ENCODE measurements around the gene ATP5ME.
"Not testable (repeated sequence)": the region's sequence is repeated elsewhere in the genome, so short reads cannot be mapped to it uniquely, and the experiment has no call there.

Gene ATP5ME

DNA sequence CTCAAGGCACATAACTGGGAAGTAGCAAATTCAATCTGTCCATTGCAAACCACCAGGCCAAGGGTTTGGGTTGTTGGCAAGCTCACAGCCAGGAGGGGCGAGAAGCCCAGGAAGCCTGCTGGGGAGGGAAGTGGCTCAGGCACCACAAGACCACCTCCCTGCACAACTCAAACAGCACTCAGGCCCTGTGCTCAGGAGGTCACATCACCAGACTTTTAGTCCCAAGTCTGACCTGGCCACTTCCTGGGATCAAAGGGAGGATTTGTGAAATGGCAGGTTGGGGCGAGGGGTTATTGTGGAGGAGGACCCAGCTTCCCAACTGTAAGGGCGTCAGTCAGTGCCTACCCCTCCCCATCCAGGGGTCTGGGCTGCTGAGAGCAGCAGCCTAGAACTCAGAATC lies 2.3 kb downstream of the ATP5ME start:
- DNase-seq (ENCODE audit: extremely low read depth in 1 of 2, low read depth in 1 of 2), result no peak

DNA sequence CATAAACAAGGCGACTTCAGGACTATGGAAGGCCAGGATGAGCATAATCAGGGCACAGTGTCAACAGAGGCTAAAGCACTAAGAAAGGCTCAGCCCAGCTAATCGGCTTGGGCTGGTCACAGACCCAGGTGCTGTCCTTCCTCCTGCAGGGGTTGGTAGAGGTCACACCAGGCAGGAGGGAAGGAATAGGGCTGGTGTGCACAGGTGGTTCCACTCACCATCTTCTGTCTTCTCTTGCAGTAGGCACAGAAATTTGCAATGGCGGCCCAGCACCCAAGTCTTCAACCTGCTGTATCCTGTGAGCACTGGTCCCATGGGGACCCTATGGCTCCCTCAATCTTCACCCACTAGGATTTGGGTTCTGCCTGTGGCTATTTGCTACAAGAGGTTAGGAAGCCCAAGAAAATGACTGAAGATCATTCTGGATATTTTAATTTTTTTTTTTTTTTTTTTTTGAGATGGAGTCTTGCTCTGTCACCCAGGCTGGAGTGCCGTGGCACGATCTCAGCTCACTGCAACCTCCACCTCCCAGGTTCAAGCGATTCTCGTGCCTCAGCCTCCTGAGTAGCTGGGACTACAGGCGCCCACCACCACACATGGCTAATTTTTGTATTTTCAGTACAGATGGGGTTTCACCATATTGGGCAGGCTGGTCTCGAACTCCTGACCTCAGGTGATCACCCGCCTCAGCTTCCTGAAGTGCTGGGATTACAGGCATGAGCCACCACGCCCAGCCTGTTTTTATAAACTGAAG lies 4.1 kb downstream of the ATP5ME start:
- not testable (repeated sequence) for DNase-seq (ENCODE audit: extremely low read depth in 1 of 2, low read depth in 1 of 2)

DNA sequence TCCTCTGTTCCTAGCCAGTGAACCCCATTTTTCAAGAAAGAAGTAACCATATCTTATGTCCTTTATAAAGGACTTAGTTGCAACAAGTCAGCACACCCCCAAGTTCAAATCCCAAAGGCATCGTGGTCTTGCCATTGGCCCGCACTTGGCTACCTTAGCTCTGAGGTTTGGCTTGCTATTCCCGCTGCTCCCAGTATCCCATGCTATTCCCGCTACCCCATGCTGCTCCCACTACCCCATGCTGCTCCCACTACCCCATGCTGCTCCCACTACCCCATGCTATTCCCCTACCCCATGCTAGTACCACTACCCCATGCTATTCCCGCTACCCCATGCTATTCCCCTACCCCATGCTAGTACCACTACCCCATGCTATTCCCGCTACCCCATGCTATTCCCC lies 5.9 kb downstream of the ATP5ME start:
- DNase-seq (ENCODE audit: extremely low read depth in 1 of 2, low read depth in 1 of 2), result not testable (repeated sequence)

DNA sequence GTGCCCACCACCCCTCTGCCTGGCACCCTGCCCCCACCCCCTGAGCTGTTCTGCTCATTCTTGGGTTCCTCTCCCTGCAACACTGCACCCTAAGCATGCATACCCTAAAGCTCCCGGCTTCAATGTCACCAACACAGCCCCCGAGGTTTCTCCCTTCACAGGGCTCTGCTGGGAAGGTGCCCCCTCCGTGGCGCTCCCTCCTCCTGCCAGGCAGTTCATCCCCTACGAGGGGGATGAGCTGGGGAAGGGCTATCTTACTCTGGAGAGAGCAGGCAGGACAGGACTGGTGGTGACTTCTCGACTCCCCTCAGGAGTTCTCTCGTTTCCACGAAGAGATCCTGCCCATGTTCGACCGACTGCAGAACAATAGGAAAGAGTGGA lies 6.5 kb downstream of the ATP5ME start:
- DNase-seq (ENCODE audit: extremely low read depth in 1 of 2, low read depth in 1 of 2), result no peak

DNA sequence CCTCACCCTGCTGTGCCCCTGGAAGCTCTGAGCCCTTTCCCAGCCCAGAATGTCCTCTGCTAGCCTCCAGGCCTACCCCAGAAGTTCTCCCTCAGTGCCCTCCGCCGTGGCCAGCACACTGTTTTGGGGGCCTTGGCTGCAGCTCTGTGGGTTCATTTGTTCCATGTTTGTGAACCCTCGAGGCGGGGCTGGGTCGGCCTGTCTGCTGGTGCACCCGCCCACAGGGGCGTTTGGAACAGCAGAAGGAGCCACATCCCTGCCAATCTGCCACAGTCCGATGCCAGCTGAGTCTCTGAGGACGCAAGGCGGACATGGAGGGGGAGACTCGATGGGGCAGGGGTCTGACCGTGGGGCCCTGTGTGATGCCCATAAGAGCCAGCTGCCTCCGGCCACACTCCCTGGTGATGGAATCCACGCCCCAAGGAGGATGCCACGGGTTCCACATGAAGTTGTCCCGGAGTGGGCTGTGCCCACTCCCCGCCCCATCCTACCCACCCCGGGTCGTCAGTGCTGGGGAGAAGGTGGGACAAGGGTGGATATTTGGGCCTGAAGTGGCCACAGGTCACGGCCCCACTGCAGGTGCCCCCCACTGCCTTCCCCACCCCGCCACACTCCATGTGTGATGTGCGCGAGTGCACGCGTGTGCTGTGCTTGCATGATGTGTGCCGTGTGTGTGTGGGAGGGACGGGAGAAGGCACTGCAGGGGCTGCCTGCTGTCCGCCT lies 7.1 kb downstream of the ATP5ME start:
- no peak for DNase-seq (ENCODE audit: extremely low read depth in 1 of 2, low read depth in 1 of 2)

DNA sequence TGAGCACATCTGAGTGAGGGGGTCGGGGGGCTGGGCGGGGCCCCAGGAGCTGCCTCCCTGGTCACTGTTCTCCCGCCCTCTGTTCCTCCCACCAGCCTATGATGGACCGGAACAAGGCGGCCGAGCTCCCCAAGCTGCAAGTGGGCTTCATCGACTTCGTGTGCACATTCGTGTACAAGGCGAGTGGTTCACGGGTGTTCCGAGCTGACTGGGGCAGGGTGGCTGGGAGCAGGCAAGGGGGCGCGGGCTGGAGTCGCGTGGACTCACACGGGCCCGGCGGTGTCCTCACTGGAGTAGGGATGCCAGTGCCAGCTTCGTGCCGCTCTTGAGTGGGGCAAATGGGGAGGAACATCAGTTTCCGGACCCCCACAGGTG lies 7.7 kb downstream of the ATP5ME start:
- DNase-seq (ENCODE audit: extremely low read depth in 1 of 2, low read depth in 1 of 2), result no peak

DNA sequence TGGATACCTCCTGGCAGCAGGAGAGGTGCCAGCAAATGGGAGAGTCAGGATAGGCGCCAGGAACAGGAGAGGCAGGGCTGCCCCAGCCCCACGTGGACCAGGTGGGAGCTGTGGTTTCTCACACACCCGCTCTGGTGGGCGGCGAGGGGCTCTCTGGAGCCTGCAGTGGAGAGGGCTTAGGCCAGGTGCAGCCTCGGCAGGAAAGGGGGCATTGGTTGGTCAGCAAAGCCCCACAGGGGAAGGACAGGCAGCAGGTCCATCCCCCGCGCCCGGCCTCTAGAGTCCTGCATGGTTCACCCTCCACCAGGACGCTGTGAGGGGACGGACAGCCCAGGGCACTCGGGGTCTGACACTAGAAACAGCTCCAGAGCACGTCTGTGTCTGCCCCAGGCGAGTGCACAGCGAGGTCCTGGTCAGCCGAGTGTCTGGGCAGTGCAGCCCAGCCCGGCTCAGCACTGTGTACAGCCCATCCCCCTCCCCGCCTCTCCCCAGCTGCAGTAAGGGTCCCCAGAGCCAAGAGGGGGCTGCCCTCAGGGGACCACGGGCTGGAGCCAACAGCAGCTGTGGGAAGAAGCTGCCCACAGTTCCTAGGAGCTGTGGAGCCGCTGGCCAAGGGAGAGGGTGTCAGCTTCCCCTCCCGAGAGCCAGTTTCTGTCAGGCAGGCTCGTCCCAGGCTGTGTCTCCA lies 8.2 kb downstream of the ATP5ME start:
- no peak for DNase-seq (ENCODE audit: extremely low read depth in 1 of 2, low read depth in 1 of 2)

DNA sequence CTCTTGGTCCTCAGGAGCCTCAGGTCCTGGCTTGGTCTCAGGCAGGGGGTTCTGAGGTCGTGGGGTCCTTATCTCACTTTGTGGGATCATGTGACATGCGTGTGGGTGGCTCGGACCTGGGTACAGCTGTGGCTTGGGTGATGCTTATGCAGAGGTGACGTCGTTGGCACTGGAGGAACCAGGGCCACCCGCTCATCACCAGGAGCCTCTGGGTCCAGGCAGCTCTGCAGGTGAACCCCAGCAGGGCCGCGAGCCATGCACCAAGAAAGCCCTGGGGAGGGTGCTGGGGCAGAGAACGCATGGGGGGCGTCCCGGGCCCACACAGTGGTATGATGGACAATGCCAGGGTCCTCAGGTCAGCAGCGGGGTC lies 8.7 kb downstream of the ATP5ME start:
- no peak for DNase-seq (ENCODE audit: extremely low read depth in 1 of 2, low read depth in 1 of 2)

DNA sequence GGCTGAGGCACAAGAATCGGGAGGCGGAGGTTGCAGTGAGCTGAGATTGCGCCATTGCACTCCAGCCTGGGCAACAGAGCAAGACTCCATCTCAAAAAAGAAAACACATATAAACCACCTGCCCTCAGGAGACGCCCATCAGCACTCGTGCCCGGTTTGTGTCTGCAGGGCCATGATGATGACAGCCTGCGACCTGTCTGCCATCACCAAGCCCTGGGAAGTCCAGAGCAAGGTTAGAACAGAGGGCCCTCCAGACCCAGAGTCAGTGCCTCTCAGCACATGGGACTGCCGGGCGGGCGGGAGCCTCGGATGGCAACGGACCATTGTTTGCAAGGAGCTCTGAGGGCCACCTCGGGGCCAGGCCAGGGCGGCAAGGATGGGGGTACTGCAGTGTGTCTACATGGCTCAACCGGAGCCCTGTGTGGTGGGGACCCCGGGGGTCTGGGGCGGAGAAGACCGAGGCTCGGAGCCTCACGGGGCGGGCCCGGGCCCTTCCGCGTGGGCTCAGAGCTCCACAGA lies 9.3 kb downstream of the ATP5ME start:
- no peak for DNase-seq (ENCODE audit: extremely low read depth in 1 of 2, low read depth in 1 of 2)

DNA sequence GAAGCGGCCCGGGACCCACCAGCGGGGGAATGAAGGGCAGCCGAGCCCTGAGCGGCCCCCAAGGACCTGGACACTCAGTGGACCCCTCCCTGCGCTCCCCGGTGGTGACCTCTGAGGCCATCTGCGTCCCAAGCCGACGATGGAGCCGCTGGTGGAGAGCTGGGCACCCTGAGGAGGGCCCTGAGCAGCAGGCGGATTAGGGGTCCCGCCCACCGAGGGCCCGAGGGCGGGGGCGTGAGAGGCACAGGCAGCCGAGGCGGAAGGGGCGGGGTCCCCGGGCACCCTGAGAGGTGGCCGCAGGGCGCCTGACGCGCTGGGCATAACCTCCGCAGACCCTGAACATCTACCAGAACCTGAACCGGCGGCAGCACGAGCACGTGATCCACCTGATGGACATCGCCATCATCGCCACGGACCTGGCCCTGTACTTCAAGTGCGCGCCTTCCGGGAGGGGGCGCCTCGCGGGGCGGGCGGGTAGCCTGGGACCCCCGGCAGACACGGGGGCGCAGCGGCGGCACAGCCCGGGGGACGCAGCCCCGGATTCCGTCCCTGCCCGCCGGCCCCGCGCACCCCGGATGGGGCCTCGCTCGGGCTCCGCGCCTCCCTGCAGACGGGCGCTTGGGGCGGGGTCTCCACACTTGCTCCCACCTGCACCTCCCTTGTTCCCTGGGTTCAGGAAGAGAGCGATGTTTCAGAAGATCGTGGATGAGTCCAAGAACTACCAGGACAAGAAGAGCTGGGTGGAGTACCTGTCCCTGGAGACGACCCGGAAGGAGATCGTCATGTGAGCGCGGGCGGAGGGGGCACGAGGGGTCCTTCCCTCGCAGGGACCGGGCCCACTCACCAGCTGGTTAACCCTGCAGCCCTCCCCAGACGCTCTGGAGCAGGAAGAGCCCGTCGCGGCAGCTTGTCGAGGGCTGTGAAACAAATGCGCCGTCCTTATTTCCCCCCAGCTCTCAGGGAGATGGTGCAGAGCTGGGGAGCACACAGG lies 10.3 kb downstream of the ATP5ME start:
- peak; percentile 60 to 68 for DNase-seq (ENCODE audit: extremely low read depth in 1 of 2, low read depth in 1 of 2)

DNA sequence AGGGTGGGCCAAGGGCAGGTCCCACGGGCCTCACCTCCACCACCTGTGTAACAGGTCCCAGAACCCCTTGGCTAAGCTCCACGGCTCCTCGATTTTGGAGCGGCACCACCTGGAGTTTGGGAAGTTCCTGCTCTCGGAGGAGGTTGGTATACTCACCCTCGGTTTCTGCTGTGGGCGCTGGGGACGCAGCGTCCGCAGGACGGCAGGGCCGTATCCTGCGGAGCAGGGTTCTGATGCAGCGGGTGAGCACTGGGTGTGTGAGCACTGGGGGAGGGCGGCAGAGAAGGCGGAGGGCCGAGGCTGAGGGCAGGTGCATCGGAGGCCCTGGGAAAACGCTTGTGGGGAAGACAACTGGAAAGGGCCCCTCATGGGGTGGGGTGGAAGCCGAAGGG lies 11.0 kb downstream of the ATP5ME start:
- no peak for DNase-seq (ENCODE audit: extremely low read depth in 1 of 2, low read depth in 1 of 2)

DNA sequence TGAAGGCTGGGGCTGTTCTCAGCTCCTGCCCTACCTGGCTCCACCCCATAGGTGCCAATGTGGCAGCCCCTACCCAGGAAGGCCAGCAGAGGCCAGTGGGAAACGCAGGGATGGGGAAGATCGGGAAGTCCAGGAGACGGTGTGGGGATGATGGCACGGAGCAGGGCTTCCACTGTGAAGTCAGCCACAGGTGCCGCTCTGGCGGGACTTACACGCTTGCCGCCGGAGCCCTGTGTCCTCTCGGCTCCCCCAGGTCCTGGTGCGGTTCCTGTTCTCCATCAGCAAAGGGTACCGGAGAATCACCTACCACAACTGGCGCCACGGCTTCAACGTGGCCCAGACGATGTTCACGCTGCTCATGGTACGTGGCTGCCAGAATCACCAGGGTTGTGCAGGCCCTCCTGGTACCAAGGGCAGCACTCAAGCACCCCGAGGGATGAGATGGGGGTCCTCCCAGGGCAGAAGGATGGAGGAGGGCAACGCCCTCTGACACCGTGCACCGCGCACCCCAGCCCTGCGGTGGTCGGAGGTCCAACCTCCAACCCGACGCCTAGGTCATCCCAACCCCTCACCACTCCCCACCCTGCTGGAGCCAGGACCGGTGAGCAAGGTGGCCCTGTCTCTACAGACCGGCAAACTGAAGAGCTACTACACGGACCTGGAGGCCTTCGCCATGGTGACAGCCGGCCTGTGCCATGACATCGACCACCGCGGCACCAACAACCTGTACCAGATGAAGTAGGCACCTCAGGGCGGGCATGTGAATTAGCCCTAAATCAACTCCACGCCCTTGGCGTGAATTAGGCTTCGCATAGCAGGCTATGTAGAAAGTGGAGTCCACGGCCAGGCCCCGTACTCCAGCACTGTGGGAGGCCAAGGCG lies 12.0 kb downstream of the ATP5ME start:
- no peak for DNase-seq (ENCODE audit: extremely low read depth in 1 of 2, low read depth in 1 of 2)

DNA sequence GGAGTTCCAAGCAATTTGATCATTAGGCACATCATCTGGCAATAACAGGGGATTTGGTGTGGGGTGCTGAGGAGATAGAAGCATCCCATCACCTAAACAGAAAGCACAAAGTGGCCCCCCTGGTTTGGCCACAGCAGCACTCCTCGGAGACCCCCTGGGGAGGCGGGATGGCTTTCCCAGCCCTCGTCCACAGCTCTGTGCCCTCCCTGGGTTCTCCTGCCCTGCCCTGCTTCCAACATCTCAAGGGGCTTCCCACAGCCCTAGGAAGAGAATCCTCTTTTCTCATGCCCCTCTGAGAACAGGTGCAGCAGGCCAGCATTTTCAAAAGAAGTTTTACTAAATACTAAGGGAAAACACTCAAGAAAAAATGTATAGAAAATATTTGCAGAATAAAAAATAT lies 12.8 kb downstream of the ATP5ME start:
- DNase-seq (ENCODE audit: extremely low read depth in 1 of 2, low read depth in 1 of 2), result no peak

DNA sequence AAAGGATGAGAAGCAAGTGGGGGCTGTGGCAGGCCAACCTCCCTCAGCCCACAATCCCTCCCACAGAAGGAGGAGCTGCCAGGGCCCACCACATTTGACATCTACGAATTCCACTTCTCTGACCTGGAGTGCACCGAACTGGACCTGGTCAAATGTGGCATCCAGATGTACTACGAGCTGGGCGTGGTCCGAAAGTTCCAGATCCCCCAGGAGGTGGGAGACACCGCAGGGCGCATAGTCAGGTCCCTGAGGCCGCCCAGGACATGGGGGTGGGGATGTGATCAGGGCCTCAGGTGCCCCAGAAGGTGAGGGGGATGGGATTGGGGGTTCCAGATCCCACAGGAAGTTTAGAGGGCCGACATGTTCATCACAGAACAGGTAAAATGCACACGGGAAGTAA lies 13.7 kb downstream of the ATP5ME start:
- DNase-seq (ENCODE audit: extremely low read depth in 1 of 2, low read depth in 1 of 2), result no peak

DNA sequence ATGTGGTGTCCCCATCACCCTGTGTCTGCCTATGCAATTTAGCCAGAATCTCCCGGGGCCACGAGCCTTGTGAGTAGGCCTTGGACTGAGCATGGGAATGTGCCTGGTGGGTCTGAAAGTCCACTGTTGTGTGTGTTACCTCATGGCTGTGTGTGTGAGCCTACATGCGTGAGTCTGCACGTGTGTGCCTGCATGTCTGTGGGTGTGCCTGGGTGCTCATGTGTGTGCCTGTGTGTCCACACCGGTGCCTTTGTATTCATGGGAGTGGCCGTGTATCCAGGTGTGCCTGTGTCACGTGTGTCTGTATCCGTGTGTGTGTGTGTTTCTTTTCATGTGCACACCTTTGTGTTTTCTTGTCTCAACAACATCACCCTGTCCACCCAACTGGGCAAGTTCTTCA lies 14.2 kb downstream of the ATP5ME start:
- DNase-seq (ENCODE audit: extremely low read depth in 1 of 2, low read depth in 1 of 2), result no peak

DNA sequence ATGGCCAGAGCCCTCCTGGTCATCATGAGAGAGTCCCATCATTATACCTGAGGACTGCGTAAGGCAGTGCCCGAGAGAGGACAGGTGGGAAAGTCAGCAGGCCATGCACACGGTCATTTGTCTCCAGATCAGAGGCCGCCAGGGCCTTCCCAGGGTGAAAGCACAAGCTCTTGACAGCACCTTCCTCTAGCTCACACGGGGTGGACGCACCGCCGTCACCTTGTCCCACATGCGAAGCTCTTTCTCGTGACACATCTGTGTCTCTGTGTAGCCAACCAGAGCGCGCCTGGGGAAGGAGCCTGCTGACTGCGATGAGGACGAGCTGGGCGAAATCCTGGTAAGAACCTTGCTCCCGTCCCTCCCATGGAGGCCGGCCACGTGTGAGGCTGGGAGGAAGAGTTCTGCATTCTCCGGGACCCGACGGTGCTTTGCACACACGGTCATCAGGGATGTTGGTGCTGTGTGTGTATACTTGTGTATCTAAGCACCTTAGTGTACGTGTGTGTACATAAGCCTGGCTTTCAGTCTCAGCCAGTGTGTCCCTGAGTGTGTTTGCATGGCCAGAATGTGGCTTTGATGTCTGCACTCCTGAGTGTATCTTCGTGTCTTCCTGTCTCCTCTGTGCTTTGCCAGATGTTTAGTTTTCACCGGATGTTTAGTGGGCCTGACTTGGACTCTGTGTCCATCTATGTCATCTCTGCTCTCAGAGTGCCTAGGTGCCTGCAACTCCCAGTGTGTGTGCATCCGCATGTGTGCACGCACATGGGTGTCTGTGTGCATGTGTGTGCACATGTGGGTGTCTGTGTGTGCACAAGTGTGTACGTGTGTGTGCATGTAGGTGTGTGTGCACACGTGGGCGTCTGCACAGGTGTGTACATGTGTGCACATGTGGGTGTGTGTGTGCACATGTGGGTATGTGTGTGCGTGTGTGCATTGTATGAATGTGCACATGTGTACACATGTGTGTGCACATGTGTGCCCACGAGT lies 15.1 kb downstream of the ATP5ME start:
- DNase-seq (ENCODE audit: extremely low read depth in 1 of 2, low read depth in 1 of 2), result no peak

DNA sequence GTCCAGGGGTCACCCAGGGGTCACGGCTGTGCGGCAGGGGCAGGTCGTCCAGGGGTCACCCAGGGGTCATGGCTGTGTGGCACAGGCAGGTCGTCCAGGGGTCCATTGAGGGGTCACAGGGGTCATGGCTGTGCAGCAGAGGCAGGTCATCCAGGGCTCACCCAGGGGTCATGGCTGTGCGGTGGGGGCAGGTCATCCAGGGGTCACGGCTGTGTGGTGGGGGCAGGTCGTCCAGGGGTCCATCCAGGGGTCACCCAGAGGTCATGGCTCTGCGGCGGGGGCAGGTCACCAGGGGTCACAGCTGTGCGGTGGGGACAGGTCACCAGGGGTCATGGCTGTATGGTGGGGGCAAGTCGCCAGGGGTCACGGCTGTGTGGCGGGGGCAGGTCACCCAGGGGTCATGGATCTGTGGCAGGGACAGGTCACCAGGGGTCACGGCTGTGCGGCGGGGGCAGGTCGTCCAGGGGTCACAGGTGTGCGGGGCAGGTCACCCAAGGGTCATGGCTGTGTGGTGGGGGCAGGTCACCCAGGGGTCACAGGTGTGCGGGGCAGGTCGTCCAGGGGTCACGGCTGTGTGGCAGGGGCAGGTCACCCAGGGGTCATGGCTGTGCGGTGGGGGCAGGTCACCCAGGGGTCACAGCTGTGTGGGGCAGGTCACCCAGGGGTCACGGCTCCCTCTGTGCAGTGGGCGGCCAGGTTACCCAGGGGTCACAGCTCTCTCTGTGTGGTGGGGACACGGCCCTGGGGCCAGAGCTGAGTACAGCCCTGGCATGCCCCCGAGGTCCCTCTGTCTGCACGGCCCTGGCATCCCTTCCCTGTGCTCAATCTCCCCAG lies 16.0 kb downstream of the ATP5ME start:
- no peak for DNase-seq (ENCODE audit: extremely low read depth in 1 of 2, low read depth in 1 of 2)
